Mesothelial cell of epicardium (in vitro differentiated cells): Measurements from ENCODE around the gene RPL38. TPM values are rescaled to one million over a fixed set of nuclear protein-coding genes. Genes with fewer than 3 reads are reported as not detected.

ENCODE experiments used
- DNase-seq, 2 experiments: peaks; one replicate each; pipeline ENCODE4 v3.0.0; 2021; ENCODE audit warnings: low spot score in 2 of 2; ENCODE audit not compliant: unreplicated experiment in 2 of 2
- H3K27ac Mint-ChIP-seq: 2 replicates; pipeline ENCODE4 v1.8.0; 2021; ENCODE audit warnings: mixed read lengths
- H3K27me3 Mint-ChIP-seq: 2 replicates; pipeline ENCODE4 v1.8.0; 2021; ENCODE audit warnings: low read depth, mixed read lengths
- H3K36me3 Mint-ChIP-seq: 2 replicates; pipeline ENCODE4 v1.8.0; 2021; ENCODE audit warnings: mixed read lengths
- H3K4me1 Mint-ChIP-seq: 2 replicates; pipeline ENCODE4 v1.8.0; 2021; ENCODE audit warnings: mixed read lengths
- H3K4me3 Mint-ChIP-seq: 2 replicates; pipeline ENCODE4 v1.8.0; 2021; ENCODE audit warnings: mild to moderate bottlenecking, moderate library complexity, mixed read lengths
- H3K9me3 Mint-ChIP-seq: 2 replicates; pipeline ENCODE4 v1.8.0; 2021; ENCODE audit warnings: mixed read lengths
- total RNA-seq: library from RNA; stranded (reverse); gene quantifications from 3 replicates; pipeline ENCODE4 v1.2.1, GENCODE V29; 2021
- TF ChIP-seq, protein P1 (sequence below): fragments of 200-600 bp; sonication (generic); IDR thresholded peaks from one replicate; pipeline ENCODE4 v1.5.0; 2021; ENCODE audit warnings: antibody characterized with exemption; ENCODE audit not compliant: unreplicated experiment

The RPL38 gene
- total RNA-seq, 1 donor from 2014 or later, result 1,016 TPM

DNA sequence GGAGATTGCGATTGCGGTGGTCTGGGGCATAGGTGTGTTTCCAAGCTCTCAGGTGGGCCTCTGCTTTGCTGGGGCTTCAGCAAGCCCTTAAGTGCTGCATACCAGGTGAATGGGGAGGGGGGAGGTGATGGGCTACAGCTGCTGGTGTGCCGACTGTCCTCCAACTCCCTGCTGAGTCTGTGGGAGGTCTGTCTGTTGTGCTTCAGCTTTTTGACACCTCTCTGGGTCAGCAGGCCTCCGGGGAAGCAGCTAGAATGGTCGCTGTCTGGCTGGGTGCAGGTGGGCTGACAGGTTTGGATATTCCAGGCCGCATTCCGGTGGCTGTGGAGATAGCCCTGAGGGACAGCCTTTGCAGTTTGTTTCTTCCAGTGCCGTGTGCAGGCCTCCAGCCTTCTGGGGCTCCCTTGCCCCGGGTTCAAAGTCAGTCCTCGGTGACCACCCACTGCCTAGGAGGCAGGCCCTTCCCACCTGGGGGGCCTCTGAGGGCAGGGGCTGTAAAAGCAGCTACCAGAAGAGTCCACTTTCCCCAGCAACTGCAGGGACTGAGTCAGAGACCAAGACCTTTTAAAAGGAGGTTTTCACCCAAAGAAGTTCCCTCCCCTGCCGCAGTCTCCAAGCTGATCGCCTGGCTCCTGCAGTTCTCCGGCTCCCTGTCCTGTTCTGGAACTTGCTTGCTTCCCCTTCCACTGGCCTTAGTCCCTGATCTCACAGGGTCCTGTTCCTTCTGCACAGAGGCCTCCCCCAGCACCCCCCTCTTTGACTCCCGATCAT lies 7.8 kb downstream of the RPL38 start:
- Mint-ChIP-seq H3K4me3 (peak overlapping the region; percentile 77), H3K27ac (peak overlapping the region; percentile 57)
- DNase-seq, result peak in 1 of 2 experiments; percentile 48

DNA sequence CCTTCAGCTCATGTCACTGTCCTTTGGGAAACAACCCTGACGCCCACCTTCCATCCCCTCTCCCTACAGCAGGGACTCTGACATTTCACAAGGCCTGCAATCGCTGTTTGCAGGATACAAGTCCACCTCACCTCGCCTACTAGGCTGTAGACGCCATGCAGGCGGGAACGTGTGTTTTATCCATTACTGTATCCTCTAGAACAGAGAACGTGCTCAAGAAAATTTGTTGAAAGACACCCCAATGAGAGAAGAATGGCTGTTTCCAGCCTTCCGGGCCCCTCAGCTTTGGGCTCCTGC lies 8.4 kb downstream of the RPL38 start:
- Mint-ChIP-seq H3K27ac (peak overlapping the region; percentile 57), H3K4me1 (peaks cover 37% of the 10 kb centered on the region), H3K27me3 (peaks cover 46% of the 10 kb centered on the region)

More for the DNA sequence above, 7.8 kb downstream of the RPL38 start:
- TF ChIP-seq, protein P1, sequence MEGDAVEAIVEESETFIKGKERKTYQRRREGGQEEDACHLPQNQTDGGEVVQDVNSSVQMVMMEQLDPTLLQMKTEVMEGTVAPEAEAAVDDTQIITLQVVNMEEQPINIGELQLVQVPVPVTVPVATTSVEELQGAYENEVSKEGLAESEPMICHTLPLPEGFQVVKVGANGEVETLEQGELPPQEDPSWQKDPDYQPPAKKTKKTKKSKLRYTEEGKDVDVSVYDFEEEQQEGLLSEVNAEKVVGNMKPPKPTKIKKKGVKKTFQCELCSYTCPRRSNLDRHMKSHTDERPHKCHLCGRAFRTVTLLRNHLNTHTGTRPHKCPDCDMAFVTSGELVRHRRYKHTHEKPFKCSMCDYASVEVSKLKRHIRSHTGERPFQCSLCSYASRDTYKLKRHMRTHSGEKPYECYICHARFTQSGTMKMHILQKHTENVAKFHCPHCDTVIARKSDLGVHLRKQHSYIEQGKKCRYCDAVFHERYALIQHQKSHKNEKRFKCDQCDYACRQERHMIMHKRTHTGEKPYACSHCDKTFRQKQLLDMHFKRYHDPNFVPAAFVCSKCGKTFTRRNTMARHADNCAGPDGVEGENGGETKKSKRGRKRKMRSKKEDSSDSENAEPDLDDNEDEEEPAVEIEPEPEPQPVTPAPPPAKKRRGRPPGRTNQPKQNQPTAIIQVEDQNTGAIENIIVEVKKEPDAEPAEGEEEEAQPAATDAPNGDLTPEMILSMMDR, result no peak
- H3K36me3 Mint-ChIP-seq, result peaks cover 4% of the 10 kb centered on the region
- no peaks in the 10 kb centered on the region for H3K9me3 Mint-ChIP-seq
- H3K27me3 Mint-ChIP-seq, result peaks cover 41% of the 10 kb centered on the region
- peaks cover 39% of the 10 kb centered on the region for H3K4me1 Mint-ChIP-seq

DNA sequence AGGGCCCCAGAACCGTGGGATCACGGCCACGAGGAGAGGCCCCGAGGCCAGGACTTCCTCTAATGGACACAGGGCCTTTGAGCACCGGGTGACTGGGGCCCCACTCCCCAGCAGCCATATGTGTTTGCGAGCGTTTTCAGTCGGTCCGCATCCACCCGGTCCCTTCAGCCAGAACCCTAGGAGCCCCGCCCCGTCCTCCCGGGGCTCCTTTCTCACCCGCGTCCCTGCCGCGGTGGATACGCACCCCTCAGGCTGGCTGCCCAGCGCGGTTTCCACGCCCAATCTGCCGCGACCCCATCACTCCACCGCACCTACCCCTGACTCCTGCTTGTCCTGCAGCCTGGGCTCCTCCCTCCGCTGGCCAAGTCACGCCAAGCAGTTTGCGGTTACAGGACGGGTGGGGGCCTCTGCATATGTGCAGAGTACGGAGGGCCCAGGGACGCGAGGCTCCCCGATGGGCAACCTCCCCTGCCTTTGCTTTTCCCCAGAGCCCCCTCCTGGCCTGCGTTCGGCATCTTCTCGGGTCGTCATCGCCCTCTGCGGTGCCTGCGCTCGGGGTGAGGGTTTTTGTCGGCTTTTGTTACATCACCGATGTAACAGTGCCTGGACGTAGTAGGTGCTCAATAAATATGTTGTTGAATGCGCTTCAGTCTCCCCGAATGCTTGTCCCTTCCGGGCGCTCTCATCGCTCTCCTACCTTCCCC lies 8.9 kb downstream of the RPL38 start:
- peak in 1 of 2 experiments; percentile 42 for DNase-seq
- TF ChIP-seq, protein P1, result no peak
- Mint-ChIP-seq H3K4me1 (peaks cover 37% of the 10 kb centered on the region), H3K27me3 (peaks cover 50% of the 10 kb centered on the region), H3K27ac (peak overlapping the region; percentile 68), H3K4me3 (peak overlapping the region; percentile 77), H3K36me3 (peaks cover 2% of the 10 kb centered on the region), H3K9me3 (no peaks in the 10 kb centered on the region)

More for the DNA sequence above, 8.4 kb downstream of the RPL38 start:
- H3K4me3 Mint-ChIP-seq, result peak overlapping the region; percentile 77
- TF ChIP-seq, protein P1, result no peak
- no peaks in the 10 kb centered on the region for H3K9me3 Mint-ChIP-seq
- peaks cover 2% of the 10 kb centered on the region for H3K36me3 Mint-ChIP-seq
- no peak for DNase-seq

DNA sequence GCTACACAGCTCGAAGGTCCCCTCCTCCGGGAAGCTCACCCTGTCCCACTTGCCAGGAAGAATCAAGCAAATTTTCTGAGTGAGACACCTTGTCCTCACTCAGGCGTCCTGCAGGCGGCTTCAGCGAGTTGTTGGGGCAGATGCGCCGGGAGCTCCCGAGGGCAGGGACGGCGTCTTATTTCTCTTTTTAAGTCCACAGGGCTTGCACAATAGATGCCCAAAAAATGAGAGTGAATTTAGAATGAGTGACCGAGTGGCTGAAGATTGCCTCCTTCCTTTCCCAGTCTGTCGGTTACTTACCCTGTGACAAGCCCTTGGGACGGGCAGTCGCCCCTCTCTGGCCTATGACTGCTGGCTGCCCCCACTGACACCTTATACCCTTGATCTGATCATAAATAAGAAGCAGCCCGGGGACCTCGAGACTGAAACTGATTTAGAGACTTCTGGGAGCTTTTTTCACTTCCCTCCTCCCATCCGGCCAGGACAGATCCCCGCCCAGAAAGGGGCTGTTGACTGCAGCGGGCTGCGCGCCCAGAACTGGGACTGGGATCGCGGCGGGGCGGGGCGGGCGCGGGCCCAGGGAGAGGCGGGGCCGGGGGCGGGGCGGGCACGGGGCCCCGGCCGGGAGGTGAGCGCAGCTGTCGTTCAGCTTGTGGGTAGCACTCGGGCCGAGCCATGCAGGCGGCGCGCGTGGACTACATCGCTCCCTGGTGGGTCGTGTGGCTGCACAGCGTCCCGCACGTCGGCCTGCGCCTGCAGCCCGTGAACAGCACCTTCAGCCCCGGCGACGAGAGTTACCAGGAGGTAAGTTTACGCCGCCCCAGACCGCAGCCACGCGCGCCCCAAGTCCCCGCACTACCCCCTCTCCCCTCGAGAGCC lies 9.7 kb downstream of the RPL38 start, which contains the start of gene TTYH2:
Gene TTYH2 (plus strand): TSS at position 659 of the 879 bp plus-strand sequence. CDS start 17 bp downstream, at position 676.
- peak within 1 kb of the TSS; percentile 77 for H3K4me3 Mint-ChIP-seq
- TF ChIP-seq, protein P1, result no peak
- peak within 1 kb of the TSS; percentile 68 for H3K27ac Mint-ChIP-seq
- H3K27me3 Mint-ChIP-seq, result peaks cover 53% of the 10 kb centered on the region
- H3K36me3 Mint-ChIP-seq, result no peaks in the 10 kb centered on the region
- H3K4me1 Mint-ChIP-seq, result peaks cover 37% of the 10 kb centered on the region
- peak; percentile 61 to 81 for DNase-seq
- no peaks in the 10 kb centered on the region for H3K9me3 Mint-ChIP-seq

DNA sequence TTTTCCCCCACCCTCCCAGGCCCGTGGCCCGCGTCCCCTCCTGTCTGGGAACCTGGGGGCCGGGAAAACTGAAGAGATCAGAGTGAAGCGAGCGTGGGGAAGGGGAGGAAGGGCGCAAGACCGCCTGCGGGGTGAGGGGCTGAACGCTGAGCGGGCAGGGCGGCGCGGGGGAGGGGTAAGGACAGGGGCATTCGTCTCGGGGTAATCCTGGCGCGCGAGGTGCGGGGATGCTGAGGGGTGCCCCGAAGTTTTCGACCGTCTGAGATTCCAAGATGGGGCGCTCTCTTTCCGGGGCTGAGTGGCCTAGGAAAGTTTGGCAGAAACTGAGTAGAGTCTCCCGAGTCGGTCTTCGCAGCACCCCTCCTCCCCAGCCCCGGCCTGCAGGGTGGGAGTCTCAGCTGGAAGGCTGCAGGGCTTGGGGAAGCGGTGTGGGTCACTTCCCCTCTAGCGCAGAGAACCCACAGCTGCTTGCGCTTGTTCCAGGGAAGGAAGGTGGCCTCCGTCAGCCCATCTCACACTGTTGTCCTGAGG lies 10.4 kb downstream of the RPL38 start:
- peak overlapping the region; percentile 77 for H3K4me3 Mint-ChIP-seq
- H3K4me1 Mint-ChIP-seq, result peaks cover 40% of the 10 kb centered on the region
- H3K36me3 Mint-ChIP-seq, result no peaks in the 10 kb centered on the region
- peaks cover 53% of the 10 kb centered on the region for H3K27me3 Mint-ChIP-seq
- peak in 1 of 2 experiments; percentile 48 for DNase-seq
- TF ChIP-seq, protein P1, result no peak
- no peaks in the 10 kb centered on the region for H3K9me3 Mint-ChIP-seq
- H3K27ac Mint-ChIP-seq, result no peak overlapping the region
